Vagina (tissue), 2 donors: Measurements from ENCODE around the gene NUP98.

ENCODE experiments used
- POLR2A ChIP-seq, 2 donors: fragments of 450-650 bp; IDR thresholded peaks; one replicate each; pipeline ENCODE4 v1.6.1; 2017; ENCODE audit warnings: antibody characterized with exemption in 2 of 2, mild to moderate bottlenecking in 2 of 2, moderate library complexity in 2 of 2
- TF ChIP-seq, protein P1 (sequence below), 3 experiments: fragments of 450-650 bp in 2 of 3; fragments of 200-600 bp in 1 of 3; sonication (generic) in 1 of 3; IDR thresholded peaks; one replicate each; pipeline ENCODE4 v1.5.1; 2017 to 2019; ENCODE audit warnings: antibody characterized with exemption in 3 of 3, mild to moderate bottlenecking in 2 of 3, moderate library complexity in 2 of 3

DNA sequence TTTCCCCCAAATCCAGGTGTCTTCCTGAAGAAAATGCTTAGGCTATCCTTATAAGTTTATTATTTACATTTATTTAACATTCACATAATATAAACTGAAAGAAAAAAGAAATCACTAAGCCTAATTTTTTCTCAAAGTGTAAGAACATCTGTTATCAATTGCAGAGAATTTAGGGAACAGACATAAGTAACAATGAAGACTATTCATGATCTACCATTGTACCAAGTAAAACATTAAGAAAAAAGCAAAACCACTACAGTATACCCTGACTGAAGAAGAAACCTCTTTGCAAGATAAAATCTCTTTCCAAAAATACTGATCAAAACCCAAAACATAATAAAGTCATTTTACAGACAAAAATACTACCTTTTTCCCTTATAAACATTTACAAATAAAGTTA is 60.5 kb downstream of the NUP98 start:
- TF ChIP-seq, protein P1, sequence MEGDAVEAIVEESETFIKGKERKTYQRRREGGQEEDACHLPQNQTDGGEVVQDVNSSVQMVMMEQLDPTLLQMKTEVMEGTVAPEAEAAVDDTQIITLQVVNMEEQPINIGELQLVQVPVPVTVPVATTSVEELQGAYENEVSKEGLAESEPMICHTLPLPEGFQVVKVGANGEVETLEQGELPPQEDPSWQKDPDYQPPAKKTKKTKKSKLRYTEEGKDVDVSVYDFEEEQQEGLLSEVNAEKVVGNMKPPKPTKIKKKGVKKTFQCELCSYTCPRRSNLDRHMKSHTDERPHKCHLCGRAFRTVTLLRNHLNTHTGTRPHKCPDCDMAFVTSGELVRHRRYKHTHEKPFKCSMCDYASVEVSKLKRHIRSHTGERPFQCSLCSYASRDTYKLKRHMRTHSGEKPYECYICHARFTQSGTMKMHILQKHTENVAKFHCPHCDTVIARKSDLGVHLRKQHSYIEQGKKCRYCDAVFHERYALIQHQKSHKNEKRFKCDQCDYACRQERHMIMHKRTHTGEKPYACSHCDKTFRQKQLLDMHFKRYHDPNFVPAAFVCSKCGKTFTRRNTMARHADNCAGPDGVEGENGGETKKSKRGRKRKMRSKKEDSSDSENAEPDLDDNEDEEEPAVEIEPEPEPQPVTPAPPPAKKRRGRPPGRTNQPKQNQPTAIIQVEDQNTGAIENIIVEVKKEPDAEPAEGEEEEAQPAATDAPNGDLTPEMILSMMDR (IDR thresholded peaks at IDR 0.05) = no peak
- TF ChIP-seq POLR2A (IDR thresholded peaks at IDR 0.05) = no peak
